Jurkat, Clone E6-1 (cell line): Measurements from ENCODE around the gene DNMT3A.
A peak's percentile ranks its signal among the peaks of the same experiment; 100 is the strongest.
"Not testable (repeated sequence)": the region's sequence is repeated elsewhere in the genome, so short reads cannot be mapped to it uniquely, and the experiment has no call there.

Source experiments
- DNase-seq: peaks from one replicate; pipeline ENCODE4 v3.0.0-alpha.2; 2011; ENCODE audit warnings: low read depth, low spot score
- H3K4me3 ChIP-seq: 2 replicates; pipeline ENCODE4 v1.5.1; 2011; ENCODE audit warnings: mild to moderate bottlenecking, low read length, control low read depth, moderate library complexity

Gene DNMT3A

DNA sequence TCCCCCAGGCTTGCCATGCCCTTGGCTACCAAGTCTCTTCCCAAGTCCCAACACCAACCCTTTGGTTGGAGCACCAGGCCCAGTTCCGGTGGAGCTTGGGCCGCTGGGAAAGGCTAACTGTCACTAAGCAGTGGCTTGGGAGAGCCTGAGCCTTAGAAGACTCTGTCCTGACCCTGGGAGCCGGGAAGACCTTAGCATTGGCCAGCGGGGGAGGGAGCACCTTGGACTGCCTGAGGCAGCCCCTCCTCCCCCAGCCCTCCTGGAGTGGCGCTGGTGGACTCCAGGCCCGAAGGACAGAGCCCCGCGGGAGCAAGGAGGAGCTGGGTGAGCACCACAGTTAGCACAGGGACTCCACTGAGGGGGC lies 110.8 kb downstream of the DNMT3A start:
- DNase-seq: no peak
- H3K4me3 ChIP-seq: no peak overlapping the region

DNA sequence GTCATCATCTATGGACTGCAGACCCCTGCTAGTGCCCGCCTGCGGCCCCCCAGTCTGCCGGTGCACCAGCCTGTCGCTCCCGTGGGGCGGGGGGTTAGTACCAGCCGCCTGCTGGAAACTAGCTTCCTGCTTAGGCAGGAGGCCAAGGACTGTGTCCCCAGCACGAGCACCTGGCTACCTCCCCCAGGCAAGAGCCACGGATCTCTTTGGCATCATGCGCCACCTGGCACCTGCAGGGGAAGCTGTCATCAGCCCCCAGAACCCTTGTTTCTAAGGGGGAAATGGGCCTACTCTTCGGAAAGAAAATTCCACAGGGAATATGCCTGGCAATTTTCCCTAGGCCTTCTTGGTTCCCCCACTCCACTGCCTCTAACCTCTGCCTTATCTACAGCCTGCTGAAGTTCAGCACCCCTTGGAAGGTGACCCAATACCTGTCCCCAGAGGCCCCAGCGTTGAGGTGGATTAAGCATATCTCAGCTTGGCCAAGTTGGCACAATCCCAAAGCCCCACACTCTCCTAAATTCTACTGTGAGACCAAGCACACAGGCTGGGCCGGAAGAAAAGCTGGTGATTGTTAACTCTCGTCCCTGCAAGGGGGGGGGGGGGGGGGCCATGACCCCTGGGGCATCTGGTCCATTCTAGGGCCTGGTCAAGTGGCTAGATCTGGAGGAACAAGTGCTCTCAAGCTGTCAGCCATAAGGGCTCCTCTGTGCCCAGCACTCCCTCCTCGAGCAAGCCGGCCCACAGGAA lies 111.4 kb downstream of the DNMT3A start:
- no peak for DNase-seq
- no peak overlapping the region for H3K4me3 ChIP-seq

DNA sequence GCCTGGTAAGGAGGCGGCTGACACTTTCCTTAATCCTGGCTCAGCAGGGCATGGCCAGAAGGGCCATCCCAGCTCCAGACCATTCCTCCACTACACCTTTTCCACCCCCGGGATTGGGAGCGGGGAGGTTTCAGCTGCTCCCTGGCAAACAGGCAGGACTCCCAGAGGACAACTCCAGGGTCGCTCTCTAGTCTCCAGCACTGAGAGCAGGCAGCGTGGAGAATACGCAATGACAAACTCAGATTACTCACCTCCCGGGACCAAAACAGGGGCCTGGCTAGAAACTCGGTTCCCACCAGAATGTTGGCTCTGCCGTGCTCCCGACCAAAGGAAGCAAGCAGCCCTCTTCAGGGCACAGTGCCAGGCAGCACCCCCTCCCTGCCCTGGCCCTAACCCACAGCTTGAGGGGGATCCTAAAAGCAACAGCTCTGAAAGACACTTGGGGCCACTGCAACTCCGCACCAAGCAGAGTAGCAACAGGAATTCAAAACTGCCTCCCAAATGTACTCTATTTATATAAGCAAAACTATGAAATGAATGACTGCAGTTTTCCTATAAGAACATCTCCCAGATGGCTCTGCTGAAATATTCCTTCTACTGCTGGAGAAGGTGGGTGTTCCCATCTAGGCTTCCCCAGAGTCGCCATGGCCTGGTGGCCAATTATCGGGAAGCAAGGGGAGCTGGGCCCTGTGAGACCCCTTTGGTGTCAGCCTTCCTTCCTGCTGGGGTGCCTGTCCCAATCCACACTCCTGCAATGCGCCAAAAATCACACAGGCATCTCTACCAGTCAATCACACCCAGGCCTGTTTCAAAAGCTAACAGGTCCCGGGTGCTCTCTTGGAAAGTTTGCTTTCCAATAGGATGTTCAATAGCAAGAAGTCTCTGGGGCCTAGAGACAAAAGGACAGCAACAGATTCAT lies 112.2 kb downstream of the DNMT3A start:
- no peak overlapping the region for H3K4me3 ChIP-seq

DNA sequence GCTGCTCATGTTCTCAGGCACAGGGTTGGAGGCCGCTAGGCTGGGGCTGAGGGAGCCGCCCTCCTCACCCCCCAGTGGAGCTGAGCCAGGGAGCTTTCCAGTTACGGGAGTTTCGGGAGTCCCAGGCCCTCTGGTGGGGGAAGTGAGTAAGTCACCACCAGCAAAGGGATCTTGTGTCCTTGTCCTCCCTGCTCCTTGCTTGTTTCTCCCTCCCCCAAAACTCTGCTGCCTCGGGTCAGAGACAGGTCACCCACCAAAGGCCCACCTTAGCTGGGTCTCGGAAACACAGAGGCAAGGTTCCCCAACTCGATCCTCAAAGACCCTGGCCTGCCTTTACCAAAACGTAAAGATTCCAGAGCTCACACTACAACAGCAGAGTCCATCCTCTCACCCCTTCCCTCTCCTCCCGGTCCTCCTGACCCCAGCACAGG lies 112.9 kb downstream of the DNMT3A start:
- no peak overlapping the region for H3K4me3 ChIP-seq
- peak; percentile 41 for DNase-seq

More for the DNA sequence above, 112.2 kb downstream of the DNMT3A start:
- DNase-seq: no peak

DNA sequence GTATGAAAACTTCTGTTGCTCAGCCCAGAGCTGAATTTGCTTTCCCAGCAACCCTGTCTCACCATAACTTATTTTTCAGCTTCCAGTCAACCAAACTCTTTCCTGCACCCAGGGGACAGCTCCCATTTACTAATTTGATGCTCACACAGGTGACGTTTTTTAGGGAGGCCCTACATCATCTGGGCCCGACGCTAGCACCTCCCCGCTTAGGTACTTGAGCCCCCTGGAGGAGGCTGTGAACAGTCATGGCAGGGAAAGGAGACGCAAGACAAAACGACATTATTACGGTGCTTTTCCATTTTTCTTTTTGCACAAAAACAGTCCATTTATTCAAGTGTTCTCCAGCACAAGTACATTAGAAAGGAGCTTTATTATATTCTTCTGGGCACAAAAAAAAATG lies 114.1 kb downstream of the DNMT3A start:
- H3K4me3 ChIP-seq: no peak overlapping the region
- no peak for DNase-seq

DNA sequence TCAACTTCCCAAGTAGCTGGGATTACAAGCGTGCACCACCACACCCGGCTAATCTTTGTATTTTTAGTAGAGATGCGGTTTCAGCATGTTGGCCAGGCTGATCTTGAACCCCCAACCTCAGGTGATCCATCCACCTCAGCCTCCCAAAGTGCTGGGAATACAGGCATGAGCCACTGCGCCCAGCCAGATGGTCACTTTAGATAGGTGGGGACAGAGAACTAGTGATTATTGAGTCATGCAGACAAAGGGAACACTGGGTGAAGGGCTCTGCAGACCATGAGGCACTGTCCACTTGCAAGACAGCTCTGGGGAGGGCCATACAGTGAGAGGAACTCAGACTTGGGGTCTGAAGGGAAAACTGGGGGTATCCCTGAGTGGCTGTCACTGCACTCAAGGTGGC lies 114.9 kb downstream of the DNMT3A start:
- DNase-seq: no peak
- no peak overlapping the region for H3K4me3 ChIP-seq

DNA sequence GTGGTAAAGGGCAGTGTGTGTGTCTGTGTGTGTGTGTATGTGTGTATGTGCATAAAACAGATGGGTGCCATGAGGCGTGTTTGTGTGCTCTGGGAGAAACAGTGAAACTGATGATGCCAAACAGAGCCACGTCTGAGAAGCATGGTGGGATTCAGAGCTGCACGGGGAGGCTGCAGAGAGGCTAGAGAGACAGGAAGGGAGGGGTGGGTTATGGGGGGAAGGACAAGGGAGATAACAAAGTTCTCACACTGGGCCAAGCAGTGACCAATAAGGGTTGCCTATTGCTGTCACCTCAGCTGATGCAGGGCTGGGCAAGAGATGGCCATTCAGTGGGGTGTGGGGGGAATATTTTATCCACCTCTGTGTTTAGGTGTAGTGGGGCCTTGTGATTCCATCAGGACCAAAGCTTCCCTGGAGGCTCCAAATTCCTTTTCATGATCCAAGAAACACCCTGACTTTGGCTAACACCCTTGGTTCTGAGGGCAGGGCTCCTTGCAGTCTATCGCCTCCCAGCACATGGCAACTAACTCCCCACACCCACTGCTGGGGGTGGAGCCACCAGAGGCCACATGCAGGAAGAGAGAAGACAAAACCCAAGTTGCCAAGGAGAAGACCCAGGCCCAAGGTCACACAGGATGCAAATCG lies 119.1 kb downstream of the DNMT3A start:
- no peak overlapping the region for H3K4me3 ChIP-seq
- DNase-seq: no peak

DNA sequence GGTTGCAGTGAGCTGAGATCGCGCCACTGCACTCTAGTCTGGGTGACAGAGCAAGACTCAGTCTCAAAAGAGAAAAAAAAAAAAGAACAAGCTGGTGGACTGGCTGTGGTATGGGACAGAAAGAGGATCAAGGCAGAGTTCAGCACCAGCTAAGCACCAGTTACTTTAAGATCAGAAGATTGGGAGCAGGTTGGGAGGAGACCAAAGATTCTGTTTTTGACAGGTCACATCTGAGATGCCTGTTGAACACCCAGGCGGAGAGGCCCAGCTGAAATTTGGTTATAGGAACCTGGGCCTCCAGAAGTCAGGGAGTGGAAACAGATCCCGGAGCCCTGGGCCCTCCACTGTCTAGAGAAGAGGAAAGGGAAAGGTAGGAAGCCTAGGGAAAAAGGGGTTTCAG lies 120.1 kb downstream of the DNMT3A start:
- H3K4me3 ChIP-seq: no peak overlapping the region
- no peak for DNase-seq

DNA sequence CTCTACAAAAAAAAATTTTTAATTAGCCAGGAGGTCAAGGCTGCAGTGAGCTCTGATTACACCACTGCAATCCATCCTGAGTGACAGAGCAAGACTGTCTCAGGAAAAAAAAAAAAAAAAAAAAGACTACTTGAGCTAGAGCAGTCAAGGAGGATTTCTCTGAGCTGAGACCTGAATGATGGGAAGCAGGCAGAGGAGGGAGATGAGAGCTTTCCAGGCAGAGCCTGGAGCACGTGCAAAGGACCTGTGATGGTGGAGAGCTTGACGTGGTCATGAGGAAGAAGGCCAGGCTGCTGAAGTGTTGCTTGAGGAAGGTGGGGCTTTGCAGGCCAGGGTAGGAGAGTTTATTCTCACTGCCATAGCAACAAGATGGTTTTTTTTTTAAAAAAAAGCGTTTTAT lies 121.4 kb downstream of the DNMT3A start:
- no peak overlapping the region for H3K4me3 ChIP-seq
- no peak for DNase-seq

DNA sequence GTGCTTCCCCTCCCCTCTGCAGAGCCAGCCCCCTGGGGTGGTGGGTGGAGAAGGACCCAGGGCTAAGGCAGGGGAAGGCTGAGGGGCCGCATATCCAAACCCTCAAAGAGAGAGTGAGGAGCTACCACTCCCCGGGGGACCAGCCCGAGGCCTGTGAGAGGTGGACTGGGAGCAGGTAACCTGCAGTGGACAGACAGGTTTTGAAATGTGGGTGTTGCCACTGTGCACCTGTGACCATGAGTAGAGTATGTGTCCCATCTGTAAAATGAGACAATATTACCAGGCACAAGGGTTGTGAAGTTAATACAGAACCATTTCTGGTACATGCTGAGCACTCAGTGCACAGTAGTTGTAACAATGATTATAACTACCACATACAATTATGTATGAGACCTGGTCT lies 122.1 kb downstream of the DNMT3A start:
- no peak overlapping the region for H3K4me3 ChIP-seq
- DNase-seq: no peak

DNA sequence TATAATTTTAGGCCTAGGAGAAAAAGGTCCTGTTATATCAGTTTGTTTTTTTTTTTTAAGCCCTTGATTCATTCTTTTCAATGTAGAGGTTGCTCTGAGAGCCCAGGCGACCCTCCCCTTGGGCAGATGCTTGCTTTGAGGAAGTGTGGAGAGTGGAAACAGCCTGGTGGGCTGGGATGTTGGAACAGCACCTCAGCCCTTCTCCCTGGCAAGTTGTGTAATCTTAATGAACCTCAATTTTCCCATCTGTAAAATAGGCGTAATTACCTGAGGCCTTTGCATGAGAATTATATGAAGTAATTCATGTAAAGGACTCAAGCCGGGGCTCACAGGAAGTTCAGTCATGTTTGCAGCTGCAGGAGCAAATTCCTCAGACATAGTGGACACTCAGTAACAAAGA lies 123.6 kb downstream of the DNMT3A start:
- H3K4me3 ChIP-seq: no peak overlapping the region

DNA sequence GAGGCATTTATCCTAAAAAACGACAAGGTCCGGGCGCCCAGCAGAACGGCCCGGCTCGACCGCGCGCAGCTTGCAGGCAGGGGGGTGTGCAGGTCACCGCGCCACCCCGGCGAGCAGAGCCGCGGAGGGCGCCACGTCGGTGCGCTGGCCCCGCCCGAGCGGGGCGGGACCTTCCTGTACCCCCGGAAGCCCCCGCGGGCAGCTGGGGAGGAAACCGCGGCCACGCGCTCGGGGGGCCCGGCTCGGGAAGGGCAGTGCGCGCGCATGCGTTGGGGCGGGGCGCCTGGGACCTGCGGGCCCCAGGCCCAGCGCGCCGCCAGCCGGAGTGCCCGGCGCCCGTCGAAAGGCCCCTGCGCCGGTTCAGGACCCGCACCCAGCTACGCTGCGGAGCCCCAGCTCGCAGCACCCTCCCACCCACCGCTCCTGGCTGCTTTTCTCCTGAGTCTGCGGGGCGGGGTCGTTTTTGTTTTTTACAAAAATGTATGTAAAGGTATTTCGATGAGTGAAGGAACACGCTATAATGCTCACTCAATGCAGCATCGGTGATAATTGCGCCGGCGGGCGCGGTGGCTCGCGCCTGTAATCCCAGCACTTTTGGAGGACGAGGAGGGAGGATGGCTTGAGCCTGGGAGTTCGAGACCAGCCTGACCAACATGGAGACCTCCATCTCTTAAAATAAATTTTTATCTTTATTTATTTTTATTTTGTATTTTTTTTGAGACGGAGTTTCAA lies 125.6 kb downstream of the DNMT3A start:
- DNase-seq: peak; percentile 67
- H3K4me3 ChIP-seq: peak overlapping the region; percentile 64

More for the DNA sequence above, 123.6 kb downstream of the DNMT3A start:
- no peak for DNase-seq

DNA sequence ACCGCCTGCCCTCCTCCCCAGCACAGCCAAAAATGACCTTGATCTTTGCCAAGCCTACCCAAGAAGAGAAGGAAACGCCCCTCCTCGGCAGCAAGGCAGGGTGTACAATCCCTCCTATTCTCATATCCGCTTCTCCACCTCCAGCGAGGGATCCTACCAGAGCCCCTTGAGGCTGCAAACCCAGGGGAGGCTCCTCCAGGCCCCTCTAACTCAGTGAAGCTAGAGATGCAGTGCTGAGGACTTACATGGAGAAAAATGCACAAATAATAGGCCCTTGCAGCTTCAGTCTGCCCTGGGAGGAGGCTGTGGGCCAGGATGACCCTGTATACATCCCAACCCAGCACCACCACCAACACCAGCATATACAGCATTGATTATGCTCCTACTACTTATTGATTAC lies 126.5 kb downstream of the DNMT3A start:
- DNase-seq: no peak
- H3K4me3 ChIP-seq: peak overlapping the region; percentile 64

DNA sequence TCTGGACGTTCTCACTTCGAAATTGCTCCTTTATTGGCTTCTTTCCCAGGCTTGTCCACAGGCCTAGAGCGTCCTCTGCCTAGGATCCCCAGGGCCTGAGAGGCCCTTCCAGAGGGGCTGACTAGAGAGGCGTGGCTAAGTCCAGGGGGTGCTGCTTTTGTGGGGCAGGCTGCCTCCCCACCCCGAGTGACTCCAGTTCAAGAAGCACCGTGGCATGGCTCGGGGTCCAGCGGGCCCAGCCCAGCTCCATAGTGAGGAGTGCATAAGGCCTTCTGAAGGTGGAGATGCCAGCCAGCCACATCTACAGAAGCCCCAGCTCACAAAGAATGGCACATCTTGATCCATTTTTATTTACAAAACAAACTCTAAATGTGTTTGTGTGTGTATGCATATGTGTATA lies 128.5 kb downstream of the DNMT3A start:
- H3K4me3 ChIP-seq: no peak overlapping the region
- no peak for DNase-seq

DNA sequence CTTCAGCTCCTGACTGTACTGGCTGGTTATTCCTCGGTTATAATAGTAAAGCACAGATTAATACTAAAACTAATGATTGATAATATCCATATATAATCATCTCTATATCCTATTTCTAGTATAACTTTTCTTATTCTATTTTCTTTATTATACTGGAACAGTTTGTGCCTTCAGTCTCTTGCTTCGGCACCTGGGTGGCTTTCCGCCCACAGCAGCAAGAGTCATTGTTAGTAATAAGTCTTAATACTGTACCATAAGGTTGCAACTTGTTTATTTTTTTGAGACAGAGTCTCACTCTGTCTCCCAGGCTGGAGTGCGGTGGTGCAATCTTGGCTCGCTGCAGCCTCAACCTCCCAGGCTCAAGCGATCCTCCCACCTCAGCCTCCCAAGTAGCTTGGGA lies 130.8 kb downstream of the DNMT3A start:
- DNase-seq, H3K4me3 ChIP-seq: not testable (repeated sequence)

DNA sequence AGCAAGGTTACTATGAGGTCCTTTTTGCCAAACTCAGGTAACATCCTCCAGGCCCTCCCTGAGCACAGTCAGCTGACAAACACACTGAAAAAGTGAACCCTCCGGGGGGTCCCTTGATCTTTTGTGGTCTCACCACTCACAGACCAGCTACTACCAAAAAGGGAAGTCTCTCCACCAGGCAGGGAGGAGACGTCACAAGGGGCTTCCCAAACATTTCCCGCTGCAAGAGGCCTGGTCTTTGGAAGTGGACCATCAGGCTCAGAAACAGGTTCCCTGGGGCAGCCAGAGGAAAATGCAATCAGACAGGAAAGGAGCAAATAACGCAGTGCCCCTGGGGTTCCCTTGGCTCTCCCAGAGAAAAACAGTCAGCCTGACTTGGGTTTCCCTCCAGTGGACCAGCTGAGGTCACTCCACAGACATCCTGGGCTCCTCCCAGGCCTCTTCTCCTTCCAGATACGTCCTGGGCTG lies 134.6 kb downstream of the DNMT3A start:
- peak; percentile 69 for DNase-seq
- H3K4me3 ChIP-seq: no peak overlapping the region

DNA sequence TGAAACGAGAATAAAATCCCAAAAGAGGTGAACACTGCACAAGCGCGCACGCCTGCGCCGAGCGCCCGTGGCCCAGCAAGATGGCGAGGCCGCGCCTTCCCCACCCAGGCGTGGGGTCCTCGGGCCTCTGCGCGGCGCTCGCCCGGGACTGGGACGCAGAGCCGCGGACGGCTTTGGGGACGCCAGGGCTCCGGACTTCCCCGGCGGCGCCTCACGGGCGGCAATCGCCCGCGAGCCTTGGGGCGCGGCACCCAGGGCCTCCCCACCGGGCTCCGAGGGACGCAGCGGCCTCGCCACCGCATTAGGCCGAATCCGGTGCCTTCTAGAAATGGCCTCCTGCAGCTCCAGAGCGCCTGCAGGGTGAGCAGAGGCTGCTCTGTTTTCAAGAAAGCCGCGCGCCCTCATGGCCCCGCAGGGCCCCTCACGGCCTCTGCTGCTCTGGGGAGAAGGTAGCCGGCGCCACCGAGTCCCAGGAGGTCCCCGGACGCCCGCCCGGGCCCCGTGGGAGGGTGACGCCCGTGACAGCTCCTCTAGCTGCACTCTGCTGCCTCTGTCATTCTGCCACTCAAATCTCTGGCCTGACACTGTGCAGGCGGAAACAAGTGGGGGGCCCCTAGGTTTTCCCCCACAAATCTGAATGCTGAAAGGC lies 137.4 kb downstream of the DNMT3A start:
- no peak overlapping the region for H3K4me3 ChIP-seq
- no peak for DNase-seq

DNA sequence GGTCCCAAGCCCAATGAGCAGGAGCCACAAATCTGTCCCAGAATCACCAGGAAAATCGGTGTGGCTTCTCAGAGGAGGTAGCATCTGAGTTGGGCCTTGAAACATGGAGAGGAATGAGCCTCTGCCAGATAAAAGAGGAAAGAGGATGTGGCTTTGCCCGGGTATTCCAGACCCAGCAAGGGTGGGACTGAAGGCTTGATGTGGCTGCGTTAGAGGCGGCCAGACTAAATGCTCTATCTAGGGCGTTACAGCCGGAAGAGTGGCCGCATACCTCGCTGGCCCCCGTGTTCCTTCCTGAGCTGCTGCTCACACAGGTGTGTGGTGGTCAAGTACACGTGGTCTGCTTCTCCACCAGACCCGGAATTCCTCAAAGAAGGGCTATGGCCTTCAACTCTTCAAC lies 139.4 kb downstream of the DNMT3A start:
- DNase-seq: peak; percentile 69
- no peak overlapping the region for H3K4me3 ChIP-seq

DNA sequence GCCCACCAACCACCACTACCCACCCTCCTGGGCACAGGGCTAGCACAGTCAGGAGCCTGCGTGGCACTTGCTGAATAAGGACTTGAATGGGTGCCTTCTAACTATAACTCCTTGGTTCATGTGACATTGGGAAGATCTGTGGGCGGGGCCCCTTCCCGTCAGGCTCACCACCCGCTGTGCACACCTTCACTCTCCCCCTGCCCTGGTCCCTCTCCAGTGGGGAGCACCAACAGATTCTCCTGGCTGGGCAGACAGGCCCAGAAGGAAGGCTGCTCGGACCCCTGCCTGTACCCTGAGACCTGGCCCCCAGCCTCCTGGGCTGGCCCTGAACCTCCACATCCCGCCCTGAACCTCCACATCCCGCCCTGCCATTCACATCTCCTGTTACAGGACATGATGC lies 139.9 kb downstream of the DNMT3A start:
- H3K4me3 ChIP-seq: no peak overlapping the region
- DNase-seq: no peak
